Stimulated activated CD8-positive, alpha-beta memory T cell treated with anti-CD3 and anti-CD28 coated beads, Interleukin-4, amount 100 ng/mL, for 24 hours (primary cell): ENCODE data around the gene DCAF8.

ENCODE experiments used
- DNase-seq: peaks from one replicate; pipeline ENCODE4 v3.0.0-alpha.2; 2020; ENCODE audit warnings: low read depth

The DCAF8 gene

GRCh38 chr1:160168609-160169369, 93.6 kb downstream of the DCAF8 start:
- DNase-seq: no peak

- no peak for DNase-seq
These were observed 94.3 kb downstream of the DCAF8 start for GRCh38 chr1:160168016-160168415.

- no peak for DNase-seq
These were observed 94.8 kb downstream of the DCAF8 start for GRCh38 chr1:160167580-160167979.

DNA sequence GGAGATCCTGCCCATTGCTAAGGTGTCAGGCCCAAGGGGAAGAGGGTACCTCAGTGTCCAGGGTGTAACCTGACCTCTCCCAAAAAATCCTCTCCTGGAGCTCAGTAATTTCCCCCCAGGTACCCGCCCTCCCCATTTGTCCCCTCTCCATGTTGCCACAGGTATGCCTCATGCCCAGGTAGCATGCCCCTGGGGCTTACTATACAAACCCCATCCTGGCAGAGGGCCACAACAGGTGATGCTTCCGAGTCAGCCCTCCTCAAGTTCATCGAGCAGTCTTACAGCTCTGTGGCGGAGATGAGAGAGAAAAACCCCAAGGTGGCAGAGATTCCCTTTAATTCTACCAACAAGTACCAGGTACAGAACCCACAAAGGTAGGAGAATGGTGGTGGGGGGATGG, 95.3 kb downstream of the DCAF8 start:
- DNase-seq: no peak

DNA sequence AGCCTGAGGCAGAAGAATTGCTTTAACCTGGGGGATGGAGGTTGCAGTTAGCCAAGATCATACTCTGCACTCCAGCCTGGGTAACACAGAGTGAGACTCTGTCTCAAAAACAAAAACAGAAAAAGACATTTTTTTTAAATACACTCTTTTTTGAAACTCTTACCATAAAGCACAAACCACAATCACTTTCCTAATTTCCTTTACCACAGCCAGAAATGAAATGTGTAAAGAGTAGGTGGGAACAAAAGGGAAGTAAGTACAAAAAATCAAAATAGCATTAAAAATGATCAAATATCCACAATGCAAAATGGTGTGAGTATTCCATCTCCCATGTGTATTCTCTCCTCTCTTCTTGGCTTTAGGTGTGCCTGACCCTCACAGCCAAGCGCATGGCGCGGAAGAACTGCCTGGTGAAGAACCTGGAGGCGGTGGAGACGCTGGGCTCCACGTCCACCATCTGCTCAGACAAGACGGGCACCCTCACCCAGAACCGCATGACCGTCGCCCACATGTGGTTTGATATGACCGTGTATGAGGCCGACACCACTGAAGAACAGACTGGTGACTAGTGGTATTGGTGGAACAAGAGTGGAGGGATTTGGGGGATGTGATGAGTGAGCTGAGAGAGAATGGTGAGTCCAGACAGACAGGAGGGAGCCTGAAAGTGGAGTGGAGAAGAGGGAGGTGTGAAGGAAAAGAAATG, 96.0 kb downstream of the DCAF8 start:
- no peak for DNase-seq
